GM23338 (cell line): Measurements from ENCODE around the gene PARD3. TPM values are rescaled to one million over a fixed set of nuclear protein-coding genes. Genes with fewer than 3 reads are reported as not detected.

Experiments used
- ATAC-seq: fragments of 200-7000 bp; cut with Tn5 transposase; 3 replicates; pipeline ENCODE4 v1.9.1; 2020
- DNase-seq: peaks from one replicate; pipeline ENCODE4 v3.0.0-alpha.2; 2015; ENCODE audit warnings: low spot score
- H2AFZ ChIP-seq: fragments of 200-600 bp; sonication (generic); 2 replicates; pipeline ENCODE4 v1.8.0; 2016; ENCODE audit warnings: antibody characterized with exemption, mild to moderate bottlenecking, moderate library complexity
- H3F3A ChIP-seq: fragments of 200-600 bp; sonication (generic); replicated peaks from 2 replicates; pipeline ENCODE4 v1.8.0; 2017; ENCODE audit warnings: antibody characterized with exemption, mixed run types, low read depth
- H3K27ac ChIP-seq: fragments of 200-600 bp; sonication (generic); 2 replicates; pipeline ENCODE4 v1.6.1; 2016; ENCODE audit warnings: low read depth
- H3K27me3 ChIP-seq: fragments of 200-600 bp; sonication (generic); 2 replicates; pipeline ENCODE4 v1.8.0; 2016; ENCODE audit warnings: mild to moderate bottlenecking, mixed run types, moderate library complexity; ENCODE audit not compliant: insufficient read depth
- H3K36me3 ChIP-seq: fragments of 200-600 bp; sonication (generic); 2 replicates; pipeline ENCODE4 v1.8.0; 2016; ENCODE audit warnings: mild to moderate bottlenecking; ENCODE audit not compliant: insufficient read depth
- H3K4me1 ChIP-seq: fragments of 200-600 bp; sonication (generic); 2 replicates; pipeline ENCODE4 v1.8.0; 2016; ENCODE audit warnings: mild to moderate bottlenecking, moderate library complexity; ENCODE audit not compliant: insufficient read depth
- H3K4me2 ChIP-seq: fragments of 200-600 bp; sonication (generic); 2 replicates; pipeline ENCODE4 v1.7.1; 2017; ENCODE audit warnings: mixed run types
- H3K4me3 ChIP-seq: fragments of 200-600 bp; sonication (generic); 2 replicates; pipeline ENCODE4 v1.6.1; 2016; ENCODE audit warnings: mixed run types
- H3K79me2 ChIP-seq: fragments of 200-600 bp; sonication (generic); replicated peaks from 2 replicates; pipeline ENCODE4 v1.8.0; 2017; ENCODE audit warnings: mild to moderate bottlenecking; ENCODE audit not compliant: insufficient read depth
- H3K9me2 ChIP-seq: fragments of 200-600 bp; sonication (generic); 2 replicates; pipeline ENCODE4 v1.8.0; 2017; ENCODE audit not compliant: insufficient read depth
- H4K20me1 ChIP-seq: fragments of 200-600 bp; sonication (generic); replicated peaks from 2 replicates; pipeline ENCODE4 v1.8.0; 2017; ENCODE audit warnings: mild to moderate bottlenecking; ENCODE audit not compliant: insufficient read depth
- H3K27ac Mint-ChIP-seq: 2 replicates; pipeline ENCODE4 v1.8.0; 2020; ENCODE audit warnings: inconsistent platforms, mild to moderate bottlenecking, moderate library complexity, mixed read lengths
- H3K27me3 Mint-ChIP-seq: 3 replicates; pipeline ENCODE4 v1.8.0; 2022; ENCODE audit warnings: low read depth, mild to moderate bottlenecking, moderate library complexity, mixed read lengths, inconsistent platforms; ENCODE audit not compliant: insufficient read depth, poor library complexity
- H3K36me3 Mint-ChIP-seq: 3 replicates; pipeline ENCODE4 v1.8.0; 2021; ENCODE audit warnings: low read depth, mild to moderate bottlenecking, inconsistent platforms, moderate library complexity, mixed read lengths
- H3K4me1 Mint-ChIP-seq: 3 replicates; pipeline ENCODE4 v1.8.0; 2020; ENCODE audit warnings: mild to moderate bottlenecking, inconsistent platforms, mixed read lengths
- H3K4me3 Mint-ChIP-seq: 3 replicates; pipeline ENCODE4 v1.8.0; 2021; ENCODE audit warnings: moderate library complexity, mild to moderate bottlenecking, inconsistent platforms, mixed read lengths
- H3K9me3 Mint-ChIP-seq: 3 replicates; pipeline ENCODE4 v1.8.0; 2020; ENCODE audit warnings: moderate library complexity, mild to moderate bottlenecking, inconsistent platforms, mixed read lengths
- CREB1 ChIP-seq: fragments of 250-450 bp; sonication (Bioruptor Pico); IDR thresholded peaks from 2 replicates; pipeline ENCODE4 v1.5.0; 2020; ENCODE audit warnings: low read depth, mild to moderate bottlenecking, moderate library complexity
- CTCF ChIP-seq, 2 experiments: fragments of 200-600 bp in 1 of 2; sonication (generic) in 1 of 2; conservative IDR thresholded peaks; 2 replicates each; pipeline versions ENCODE4 v1.5.1 to v1.6.1; 2016 to 2017; ENCODE audit warnings: antibody characterized with exemption in 2 of 2, low read depth in 2 of 2, mild to moderate bottlenecking in 2 of 2, moderate library complexity in 1 of 2
- EZH2 ChIP-seq: fragments of 200-600 bp; sonication (generic); IDR thresholded peaks from one replicate; pipeline ENCODE4 v1.8.0; 2017; ENCODE audit warnings: antibody characterized with exemption, mild to moderate bottlenecking, low read depth; ENCODE audit not compliant: unreplicated experiment
- EZH2phosphoT487 ChIP-seq: fragments of 200-600 bp; sonication (generic); IDR thresholded peaks from one replicate; pipeline ENCODE4 v1.8.1; 2018; ENCODE audit warnings: antibody characterized with exemption; ENCODE audit not compliant: unreplicated experiment
- JUNB ChIP-seq: IDR thresholded peaks from one replicate; pipeline ENCODE4 v1.6.1; 2016; ENCODE audit warnings: antibody characterized with exemption; ENCODE audit not compliant: unreplicated experiment
- NANOG ChIP-seq: IDR thresholded peaks from 2 replicates; pipeline ENCODE4 v1.6.1; 2016; ENCODE audit warnings: antibody characterized with exemption, borderline replicate concordance
- POLR2AphosphoS5 ChIP-seq: IDR thresholded peaks from 2 replicates; pipeline ENCODE4 v1.6.1; 2016; ENCODE audit warnings: antibody characterized with exemption, low read depth
- STAT1 ChIP-seq: IDR thresholded peaks from one replicate; pipeline ENCODE4 v1.6.1; 2016; ENCODE audit warnings: antibody characterized with exemption; ENCODE audit not compliant: unreplicated experiment
- ZNF114 ChIP-seq: fragments of 250-450 bp; sonication (Bioruptor Pico); IDR thresholded peaks from 2 replicates; pipeline ENCODE4 v1.5.0; 2020; ENCODE audit warnings: mild to moderate bottlenecking, moderate library complexity
- ZNF331 ChIP-seq: fragments of 250-450 bp; sonication (Bioruptor Pico); IDR thresholded peaks from 2 replicates; pipeline ENCODE4 v1.5.0; 2020; ENCODE audit warnings: low read depth, mild to moderate bottlenecking, moderate library complexity
- polyA plus RNA-seq: library from polyadenylated mRNA; unstranded; fragments of >200 nt; fragmentation: Nextera tagmentation; extraction: Ambion mirVana; gene quantifications from 2 replicates; pipeline ENCODE4 v1.2.1, GENCODE V29; 2016
- total RNA-seq: library from RNA; depleted of rRNA; stranded (reverse); fragments of >200 nt; shearing (Covaris generic); gene quantifications from 2 replicates; pipeline ENCODE4 v1.2.3, GENCODE V29; 2014
- TF ChIP-seq, protein P1 (sequence below): IDR thresholded peaks from 2 replicates; pipeline ENCODE4 v1.6.1; 2016; ENCODE audit warnings: antibody characterized with exemption
- TF ChIP-seq, protein P2 (sequence below): fragments of 250-450 bp; sonication (Bioruptor Pico); IDR thresholded peaks from 2 replicates; pipeline ENCODE4 v1.5.0; 2020; ENCODE audit warnings: mild to moderate bottlenecking, moderate library complexity
- TF ChIP-seq, protein P3 (sequence below): IDR thresholded peaks from one replicate; pipeline ENCODE4 v1.6.1; 2018; ENCODE audit warnings: antibody characterized with exemption; ENCODE audit not compliant: unreplicated experiment

Gene PARD3
- total and polyA plus RNA-seq, 2 experiments from 2014 or later, result 30.2 to 51.4 TPM

- Histone ChIP-seq H3K27ac (no peak overlapping the region), H4K20me1 (no peaks in the 10 kb centered on the region), H3K9me2 (no peaks in the 10 kb centered on the region), H3K79me2 (no peaks in the 10 kb centered on the region), H2AFZ (no peak overlapping the region), H3K4me2 (no peak overlapping the region), H3K4me1 (no peaks in the 10 kb centered on the region), H3K36me3 (no peaks in the 10 kb centered on the region), H3K27me3 (no peaks in the 10 kb centered on the region), H3K4me3 (no peak overlapping the region), H3F3A (no peaks in the 10 kb centered on the region)
- Mint-ChIP-seq H3K27me3 (no peaks in the 10 kb centered on the region), H3K36me3 (peaks cover 7% of the 10 kb centered on the region; the same call in 1 of the 3 replicates), H3K27ac (no peak overlapping the region), H3K4me3 (no peak overlapping the region), H3K9me3 (no peaks in the 10 kb centered on the region), H3K4me1 (peaks cover 8% of the 10 kb centered on the region; the same call in 1 of the 3 replicates)
- ATAC-seq (no peak), DNase-seq (no peak)
- TF ChIP-seq EZH2phosphoT487 (no peak), POLR2AphosphoS5 (no peak), CTCF (conservative IDR thresholded peaks at IDR 0.05; ENCODE audit: low read depth in 2 of 2) (no peak), NANOG (no peak), EZH2 (no peak), CREB1 (no peak), ZNF331 (CRISPR knock-in tag) (no peak), JUNB (no peak), STAT1 (no peak), ZNF114 (CRISPR knock-in tag) (no peak)
- TF ChIP-seq, protein P1, sequence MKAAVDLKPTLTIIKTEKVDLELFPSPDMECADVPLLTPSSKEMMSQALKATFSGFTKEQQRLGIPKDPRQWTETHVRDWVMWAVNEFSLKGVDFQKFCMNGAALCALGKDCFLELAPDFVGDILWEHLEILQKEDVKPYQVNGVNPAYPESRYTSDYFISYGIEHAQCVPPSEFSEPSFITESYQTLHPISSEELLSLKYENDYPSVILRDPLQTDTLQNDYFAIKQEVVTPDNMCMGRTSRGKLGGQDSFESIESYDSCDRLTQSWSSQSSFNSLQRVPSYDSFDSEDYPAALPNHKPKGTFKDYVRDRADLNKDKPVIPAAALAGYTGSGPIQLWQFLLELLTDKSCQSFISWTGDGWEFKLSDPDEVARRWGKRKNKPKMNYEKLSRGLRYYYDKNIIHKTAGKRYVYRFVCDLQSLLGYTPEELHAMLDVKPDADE, result no peak
- TF ChIP-seq, protein P2, sequence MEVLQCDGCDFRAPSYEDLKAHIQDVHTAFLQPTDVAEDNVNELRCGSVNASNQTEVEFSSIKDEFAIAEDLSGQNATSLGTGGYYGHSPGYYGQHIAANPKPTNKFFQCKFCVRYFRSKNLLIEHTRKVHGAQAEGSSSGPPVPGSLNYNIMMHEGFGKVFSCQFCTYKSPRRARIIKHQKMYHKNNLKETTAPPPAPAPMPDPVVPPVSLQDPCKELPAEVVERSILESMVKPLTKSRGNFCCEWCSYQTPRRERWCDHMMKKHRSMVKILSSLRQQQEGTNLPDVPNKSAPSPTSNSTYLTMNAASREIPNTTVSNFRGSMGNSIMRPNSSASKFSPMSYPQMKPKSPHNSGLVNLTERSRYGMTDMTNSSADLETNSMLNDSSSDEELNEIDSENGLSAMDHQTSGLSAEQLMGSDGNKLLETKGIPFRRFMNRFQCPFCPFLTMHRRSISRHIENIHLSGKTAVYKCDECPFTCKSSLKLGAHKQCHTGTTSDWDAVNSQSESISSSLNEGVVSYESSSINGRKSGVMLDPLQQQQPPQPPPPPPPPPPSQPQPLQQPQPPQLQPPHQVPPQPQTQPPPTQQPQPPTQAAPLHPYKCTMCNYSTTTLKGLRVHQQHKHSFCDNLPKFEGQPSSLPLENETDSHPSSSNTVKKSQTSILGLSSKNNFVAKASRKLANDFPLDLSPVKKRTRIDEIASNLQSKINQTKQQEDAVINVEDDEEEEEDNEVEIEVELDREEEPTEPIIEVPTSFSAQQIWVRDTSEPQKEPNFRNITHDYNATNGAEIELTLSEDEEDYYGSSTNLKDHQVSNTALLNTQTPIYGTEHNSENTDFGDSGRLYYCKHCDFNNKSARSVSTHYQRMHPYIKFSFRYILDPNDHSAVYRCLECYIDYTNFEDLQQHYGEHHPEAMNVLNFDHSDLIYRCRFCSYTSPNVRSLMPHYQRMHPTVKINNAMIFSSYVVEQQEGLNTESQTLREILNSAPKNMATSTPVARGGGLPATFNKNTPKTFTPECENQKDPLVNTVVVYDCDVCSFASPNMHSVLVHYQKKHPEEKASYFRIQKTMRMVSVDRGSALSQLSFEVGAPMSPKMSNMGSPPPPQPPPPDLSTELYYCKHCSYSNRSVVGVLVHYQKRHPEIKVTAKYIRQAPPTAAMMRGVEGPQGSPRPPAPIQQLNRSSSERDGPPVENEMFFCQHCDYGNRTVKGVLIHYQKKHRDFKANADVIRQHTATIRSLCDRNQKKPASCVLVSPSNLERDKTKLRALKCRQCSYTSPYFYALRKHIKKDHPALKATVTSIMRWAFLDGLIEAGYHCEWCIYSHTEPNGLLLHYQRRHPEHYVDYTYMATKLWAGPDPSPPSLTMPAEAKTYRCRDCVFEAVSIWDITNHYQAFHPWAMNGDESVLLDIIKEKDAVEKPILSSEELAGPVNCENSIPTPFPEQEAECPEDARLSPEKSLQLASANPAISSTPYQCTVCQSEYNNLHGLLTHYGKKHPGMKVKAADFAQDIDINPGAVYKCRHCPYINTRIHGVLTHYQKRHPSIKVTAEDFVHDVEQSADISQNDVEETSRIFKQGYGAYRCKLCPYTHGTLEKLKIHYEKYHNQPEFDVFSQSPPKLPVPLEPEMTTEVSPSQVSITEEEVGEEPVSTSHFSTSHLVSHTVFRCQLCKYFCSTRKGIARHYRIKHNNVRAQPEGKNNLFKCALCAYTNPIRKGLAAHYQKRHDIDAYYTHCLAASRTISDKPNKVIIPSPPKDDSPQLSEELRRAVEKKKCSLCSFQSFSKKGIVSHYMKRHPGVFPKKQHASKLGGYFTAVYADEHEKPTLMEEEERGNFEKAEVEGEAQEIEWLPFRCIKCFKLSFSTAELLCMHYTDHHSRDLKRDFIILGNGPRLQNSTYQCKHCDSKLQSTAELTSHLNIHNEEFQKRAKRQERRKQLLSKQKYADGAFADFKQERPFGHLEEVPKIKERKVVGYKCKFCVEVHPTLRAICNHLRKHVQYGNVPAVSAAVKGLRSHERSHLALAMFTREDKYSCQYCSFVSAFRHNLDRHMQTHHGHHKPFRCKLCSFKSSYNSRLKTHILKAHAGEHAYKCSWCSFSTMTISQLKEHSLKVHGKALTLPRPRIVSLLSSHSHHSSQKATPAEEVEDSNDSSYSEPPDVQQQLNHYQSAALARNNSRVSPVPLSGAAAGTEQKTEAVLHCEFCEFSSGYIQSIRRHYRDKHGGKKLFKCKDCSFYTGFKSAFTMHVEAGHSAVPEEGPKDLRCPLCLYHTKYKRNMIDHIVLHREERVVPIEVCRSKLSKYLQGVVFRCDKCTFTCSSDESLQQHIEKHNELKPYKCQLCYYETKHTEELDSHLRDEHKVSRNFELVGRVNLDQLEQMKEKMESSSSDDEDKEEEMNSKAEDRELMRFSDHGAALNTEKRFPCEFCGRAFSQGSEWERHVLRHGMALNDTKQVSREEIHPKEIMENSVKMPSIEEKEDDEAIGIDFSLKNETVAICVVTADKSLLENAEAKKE (CRISPR knock-in tag), result no peak
- TF ChIP-seq, protein P3, sequence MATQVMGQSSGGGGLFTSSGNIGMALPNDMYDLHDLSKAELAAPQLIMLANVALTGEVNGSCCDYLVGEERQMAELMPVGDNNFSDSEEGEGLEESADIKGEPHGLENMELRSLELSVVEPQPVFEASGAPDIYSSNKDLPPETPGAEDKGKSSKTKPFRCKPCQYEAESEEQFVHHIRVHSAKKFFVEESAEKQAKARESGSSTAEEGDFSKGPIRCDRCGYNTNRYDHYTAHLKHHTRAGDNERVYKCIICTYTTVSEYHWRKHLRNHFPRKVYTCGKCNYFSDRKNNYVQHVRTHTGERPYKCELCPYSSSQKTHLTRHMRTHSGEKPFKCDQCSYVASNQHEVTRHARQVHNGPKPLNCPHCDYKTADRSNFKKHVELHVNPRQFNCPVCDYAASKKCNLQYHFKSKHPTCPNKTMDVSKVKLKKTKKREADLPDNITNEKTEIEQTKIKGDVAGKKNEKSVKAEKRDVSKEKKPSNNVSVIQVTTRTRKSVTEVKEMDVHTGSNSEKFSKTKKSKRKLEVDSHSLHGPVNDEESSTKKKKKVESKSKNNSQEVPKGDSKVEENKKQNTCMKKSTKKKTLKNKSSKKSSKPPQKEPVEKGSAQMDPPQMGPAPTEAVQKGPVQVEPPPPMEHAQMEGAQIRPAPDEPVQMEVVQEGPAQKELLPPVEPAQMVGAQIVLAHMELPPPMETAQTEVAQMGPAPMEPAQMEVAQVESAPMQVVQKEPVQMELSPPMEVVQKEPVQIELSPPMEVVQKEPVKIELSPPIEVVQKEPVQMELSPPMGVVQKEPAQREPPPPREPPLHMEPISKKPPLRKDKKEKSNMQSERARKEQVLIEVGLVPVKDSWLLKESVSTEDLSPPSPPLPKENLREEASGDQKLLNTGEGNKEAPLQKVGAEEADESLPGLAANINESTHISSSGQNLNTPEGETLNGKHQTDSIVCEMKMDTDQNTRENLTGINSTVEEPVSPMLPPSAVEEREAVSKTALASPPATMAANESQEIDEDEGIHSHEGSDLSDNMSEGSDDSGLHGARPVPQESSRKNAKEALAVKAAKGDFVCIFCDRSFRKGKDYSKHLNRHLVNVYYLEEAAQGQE, result no peak
Observed at GRCh38 chr10:34134602-34135001, 680.5 kb downstream of the PARD3 start.
